ENCODE measurements around the gene ASB9. TPM values are rescaled to one million over a fixed set of nuclear protein-coding genes. Genes with fewer than 3 reads are reported as not detected.
"Not testable (repeated sequence)": the region's sequence is repeated elsewhere in the genome, so short reads cannot be mapped to it uniquely, and the experiment has no call there.

The ASB9 gene
- total RNA-seq, 1 donor from 2014 or later = 2.0 TPM

DNA sequence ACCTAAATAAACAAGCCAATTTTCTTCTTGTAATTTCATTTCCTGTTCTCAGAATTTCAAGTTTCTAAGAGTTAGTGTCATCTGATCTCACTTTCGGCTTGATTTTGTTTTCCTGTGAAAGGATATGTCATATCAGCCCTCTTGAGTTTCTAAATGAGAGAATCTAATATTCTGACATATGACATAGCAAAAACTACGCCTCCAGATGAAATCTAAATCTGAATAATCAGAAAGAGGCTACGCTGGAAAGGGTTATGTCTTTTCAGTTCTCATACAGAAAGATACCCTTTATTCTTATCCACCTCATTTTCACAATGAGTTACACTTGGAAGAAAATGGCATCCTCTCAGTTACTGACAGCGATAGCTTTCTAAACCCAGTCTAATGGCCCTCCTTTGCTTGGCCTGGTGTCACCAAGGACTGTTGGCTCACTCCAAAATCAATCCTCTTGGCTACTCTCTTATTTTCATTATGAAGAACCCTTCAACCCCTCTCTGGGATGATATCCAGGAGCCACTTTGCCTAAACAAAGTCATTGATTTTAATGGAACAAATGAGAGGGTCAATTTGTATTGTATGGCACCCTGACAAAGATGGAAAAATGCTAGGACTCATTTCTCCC is 65.6 kb downstream of the ASB9 start:
- intact Hi-C loops (cut with DNase I) = no loop called here
- H3K9me3 ChIP-seq = no peaks in the 10 kb centered on the region
- TF ChIP-seq POLR2A (IDR thresholded peaks at IDR 0.05) = no peak
- TF ChIP-seq, protein P1, sequence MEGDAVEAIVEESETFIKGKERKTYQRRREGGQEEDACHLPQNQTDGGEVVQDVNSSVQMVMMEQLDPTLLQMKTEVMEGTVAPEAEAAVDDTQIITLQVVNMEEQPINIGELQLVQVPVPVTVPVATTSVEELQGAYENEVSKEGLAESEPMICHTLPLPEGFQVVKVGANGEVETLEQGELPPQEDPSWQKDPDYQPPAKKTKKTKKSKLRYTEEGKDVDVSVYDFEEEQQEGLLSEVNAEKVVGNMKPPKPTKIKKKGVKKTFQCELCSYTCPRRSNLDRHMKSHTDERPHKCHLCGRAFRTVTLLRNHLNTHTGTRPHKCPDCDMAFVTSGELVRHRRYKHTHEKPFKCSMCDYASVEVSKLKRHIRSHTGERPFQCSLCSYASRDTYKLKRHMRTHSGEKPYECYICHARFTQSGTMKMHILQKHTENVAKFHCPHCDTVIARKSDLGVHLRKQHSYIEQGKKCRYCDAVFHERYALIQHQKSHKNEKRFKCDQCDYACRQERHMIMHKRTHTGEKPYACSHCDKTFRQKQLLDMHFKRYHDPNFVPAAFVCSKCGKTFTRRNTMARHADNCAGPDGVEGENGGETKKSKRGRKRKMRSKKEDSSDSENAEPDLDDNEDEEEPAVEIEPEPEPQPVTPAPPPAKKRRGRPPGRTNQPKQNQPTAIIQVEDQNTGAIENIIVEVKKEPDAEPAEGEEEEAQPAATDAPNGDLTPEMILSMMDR (IDR thresholded peaks at IDR 0.05) = no peak
- no peak for TF ChIP-seq POLR2AphosphoS5 (IDR thresholded peaks at IDR 0.05; ENCODE audit: insufficient read depth in 1 of 2, low read depth in 1 of 2)
- H3K36me3 ChIP-seq = no peaks in the 10 kb centered on the region
- no peak for DNase-seq (ENCODE audit: extremely low spot score in 2 of 2)
- no peaks in the 10 kb centered on the region for H3K4me1 ChIP-seq
- H3K4me3 ChIP-seq = no peak overlapping the region
- H3K27ac ChIP-seq = no peak overlapping the region
- no peaks in the 10 kb centered on the region for H3K27me3 ChIP-seq

DNA sequence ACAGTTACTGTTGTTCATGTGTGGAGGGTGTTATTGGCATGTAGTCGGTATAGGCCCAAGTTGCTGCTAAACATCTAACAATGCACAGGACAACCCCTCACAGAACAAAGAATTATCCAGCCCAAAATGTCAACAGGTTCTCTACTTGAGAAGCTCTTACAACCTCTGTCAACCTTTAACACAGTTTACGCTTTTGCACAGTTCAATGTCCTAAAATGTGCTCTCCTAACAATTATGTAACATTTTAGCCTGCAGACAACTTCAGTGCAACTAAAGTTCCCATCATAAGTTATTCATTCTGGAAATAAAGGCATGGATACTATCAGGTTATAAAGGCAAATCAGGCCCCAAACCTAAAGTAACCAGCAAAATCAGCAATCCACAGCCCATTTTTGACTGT is 66.2 kb downstream of the ASB9 start:
- no peak overlapping the region for H3K27ac ChIP-seq
- H3K27me3 ChIP-seq = no peaks in the 10 kb centered on the region
- TF ChIP-seq, protein P1 (IDR thresholded peaks at IDR 0.05) = no peak
- H3K36me3 ChIP-seq = no peaks in the 10 kb centered on the region
- H3K4me3 ChIP-seq = no peak overlapping the region
- intact Hi-C loops (cut with DNase I) = no loop called here
- no peaks in the 10 kb centered on the region for H3K9me3 ChIP-seq
- DNase-seq (ENCODE audit: extremely low spot score in 2 of 2) = no peak
- no peaks in the 10 kb centered on the region for H3K4me1 ChIP-seq

DNA sequence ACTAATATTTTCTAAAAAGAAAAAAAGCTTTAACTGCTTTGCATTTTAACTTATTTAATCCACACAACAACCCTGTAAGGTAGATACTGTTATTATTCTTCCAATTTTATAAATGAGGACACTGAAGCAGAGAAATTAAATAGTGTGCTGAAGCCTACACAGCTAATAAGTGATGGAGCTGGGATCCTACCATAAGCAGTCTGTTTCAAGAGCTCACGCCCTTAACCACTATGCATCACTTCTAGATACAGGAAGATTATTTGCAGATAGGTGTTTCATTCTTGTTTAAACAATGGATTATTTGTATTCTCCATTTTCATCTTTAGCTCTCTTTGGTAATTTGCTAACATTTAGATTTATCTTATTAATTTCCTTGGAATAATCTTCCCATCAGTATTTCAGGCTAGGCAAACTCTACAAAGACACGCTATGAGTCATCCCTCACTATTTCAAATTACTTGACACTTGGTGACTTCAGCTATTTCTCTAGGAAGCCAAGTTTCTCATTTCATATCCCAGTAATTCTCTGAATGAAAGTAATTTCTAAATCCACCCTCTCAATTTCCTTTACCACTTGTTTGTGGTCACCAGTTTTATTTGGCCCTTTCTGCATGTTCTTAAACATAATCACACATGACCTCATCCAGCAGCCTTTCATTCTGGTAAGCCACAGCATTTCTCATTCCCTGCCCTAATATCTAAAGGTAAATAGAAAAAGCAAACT is 67.3 kb downstream of the ASB9 start:
- intact Hi-C loops (cut with DNase I) = no loop called here
- H3K27ac ChIP-seq = no peak overlapping the region
- H3K4me3 ChIP-seq = no peak overlapping the region
- H3K36me3 ChIP-seq = no peaks in the 10 kb centered on the region
- no peaks in the 10 kb centered on the region for H3K27me3 ChIP-seq
- DNase-seq (ENCODE audit: extremely low spot score in 2 of 2) = no peak
- no peaks in the 10 kb centered on the region for H3K4me1 ChIP-seq
- no peaks in the 10 kb centered on the region for H3K9me3 ChIP-seq
- TF ChIP-seq POLR2AphosphoS5 (IDR thresholded peaks at IDR 0.05; ENCODE audit: insufficient read depth in 1 of 2, low read depth in 1 of 2) (no peak), POLR2A (IDR thresholded peaks at IDR 0.05) (no peak)
- TF ChIP-seq, protein P1 (IDR thresholded peaks at IDR 0.05) = no peak

DNA sequence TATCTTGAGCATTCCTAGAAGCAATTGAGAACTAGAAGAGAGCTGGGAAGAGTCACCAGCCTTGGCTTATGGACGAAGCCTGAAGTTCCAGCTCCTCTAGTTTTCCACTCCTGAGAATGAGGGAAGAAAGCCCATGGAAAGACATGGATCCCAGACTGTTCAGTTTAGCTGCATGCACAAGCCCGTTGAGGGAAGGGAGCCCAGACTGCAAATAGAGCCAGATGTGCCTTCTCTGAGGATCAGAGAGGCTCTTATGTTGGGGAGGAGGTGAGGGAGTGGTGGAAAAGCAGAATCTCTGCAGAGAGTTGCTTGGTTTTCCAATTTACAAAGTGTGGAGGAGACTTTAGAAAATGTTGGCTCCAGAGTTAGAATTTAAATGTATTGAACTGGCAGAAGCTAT is 69.0 kb downstream of the ASB9 start:
- Histone ChIP-seq H3K36me3 (no peaks in the 10 kb centered on the region), H3K27ac (no peak overlapping the region)
- TF ChIP-seq POLR2AphosphoS5 (IDR thresholded peaks at IDR 0.05; ENCODE audit: insufficient read depth in 1 of 2, low read depth in 1 of 2) (no peak), POLR2A (IDR thresholded peaks at IDR 0.05) (no peak)
- TF ChIP-seq, protein P1 (IDR thresholded peaks at IDR 0.05) = no peak

DNA sequence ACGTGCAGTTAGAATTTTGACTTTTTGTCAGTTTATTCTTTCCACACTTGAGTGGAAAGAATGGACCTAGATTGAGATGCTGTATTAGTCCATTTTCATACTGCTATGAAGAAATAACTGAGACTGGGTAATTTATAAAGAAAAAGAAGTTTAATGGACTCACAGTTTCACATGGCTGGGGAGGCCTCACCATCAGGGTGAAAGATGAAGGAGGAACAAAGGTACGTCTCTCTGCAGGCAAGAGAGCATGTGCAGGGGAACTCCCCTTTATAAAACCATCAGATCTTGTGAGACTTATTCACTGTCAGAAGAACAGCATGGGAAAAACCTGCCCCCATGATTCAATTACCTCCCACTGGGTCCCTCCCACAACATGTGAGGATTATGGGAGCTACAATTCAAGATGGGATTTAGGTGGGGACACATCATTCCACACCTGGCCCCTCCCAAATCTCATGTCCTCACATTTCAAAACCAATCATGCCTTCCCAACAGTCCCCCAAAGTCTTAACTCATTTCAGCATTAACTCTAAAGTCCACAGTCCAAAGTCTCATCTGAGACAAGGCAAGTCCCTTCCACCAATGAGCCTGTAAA is 71.2 kb downstream of the ASB9 start:
- H3K36me3 ChIP-seq; DNase-seq (ENCODE audit: extremely low spot score in 2 of 2); H3K9me3 ChIP-seq; H3K27ac ChIP-seq; intact Hi-C loops (cut with DNase I); H3K4me3 ChIP-seq; H3K4me1 ChIP-seq; H3K27me3 ChIP-seq: not testable (repeated sequence)

More for the DNA sequence above, 69.0 kb downstream of the ASB9 start:
- no peaks in the 10 kb centered on the region for H3K9me3 ChIP-seq
- H3K4me3 ChIP-seq = no peak overlapping the region
- H3K4me1 ChIP-seq = no peaks in the 10 kb centered on the region
- DNase-seq (ENCODE audit: extremely low spot score in 2 of 2) = no peak
- intact Hi-C loops (cut with DNase I) = no loop called here
- no peaks in the 10 kb centered on the region for H3K27me3 ChIP-seq
